PC-9 (cell line): Measurements from ENCODE around the gene APOL2. TPM values are rescaled to one million over a fixed set of nuclear protein-coding genes. Genes with fewer than 3 reads are reported as not detected.

Experiments
- BruUV-seq: library from RNA; stranded (reverse); fragments of 400-500 nt; replicated peaks from 2 replicates; lab custom pipeline; 2021; lab: Mats Ljungman, UMichigan
- CTCF ChIA-PET: fragments of 300-600 bp; sonication (Branson Sonifier 250); formaldehyde crosslinking; loops from one replicate; lab custom pipeline; 2022; ENCODE audit warnings: antibody characterized with exemption; lab: Charles Lee
- POLR2A ChIA-PET: fragments of 300-600 bp; sonication (Branson Sonifier 250); formaldehyde crosslinking; loops from one replicate; lab custom pipeline; 2022; ENCODE audit warnings: antibody characterized with exemption; ENCODE audit not compliant: unreplicated experiment; lab: Charles Lee
- DNase-seq, 2 experiments: peaks; one replicate each; pipeline versions ENCODE4 v3.0.0 to v3.0.0-alpha.2; 2015 to 2022; ENCODE audit warnings: mixed read lengths in 1 of 2
- H2AFZ ChIP-seq: fragments of 200-600 bp; sonication (generic); 2 replicates; pipeline ENCODE4 v1.8.1; 2017; ENCODE audit warnings: antibody characterized with exemption
- H3F3A ChIP-seq: fragments of 200-600 bp; sonication (generic); 2 replicates; pipeline ENCODE4 v1.8.1; 2017; ENCODE audit warnings: antibody characterized with exemption, mild to moderate bottlenecking, low read depth; ENCODE audit not compliant: insufficient read depth
- H3K27ac ChIP-seq: fragments of 200-600 bp; sonication (generic); 2 replicates; pipeline ENCODE4 v1.6.1; 2016; ENCODE audit warnings: mixed run types
- H3K27me3 ChIP-seq: fragments of 200-600 bp; sonication (generic); 2 replicates; pipeline ENCODE4 v1.6.1; 2016; ENCODE audit warnings: low read depth, mixed run types; ENCODE audit not compliant: insufficient read depth
- H3K36me3 ChIP-seq: fragments of 200-600 bp; sonication (generic); 2 replicates; pipeline ENCODE4 v1.6.1; 2016; ENCODE audit warnings: low read depth, mixed run types
- H3K4me1 ChIP-seq: fragments of 200-600 bp; sonication (generic); replicated peaks from 2 replicates; pipeline ENCODE4 v1.6.1; 2016; ENCODE audit warnings: mixed run types; ENCODE audit not compliant: insufficient read depth
- H3K4me2 ChIP-seq: fragments of 200-600 bp; sonication (generic); 2 replicates; pipeline ENCODE4 v1.6.1; 2017; ENCODE audit warnings: mixed run types
- H3K4me3 ChIP-seq: fragments of 200-600 bp; sonication (generic); 2 replicates; pipeline ENCODE4 v1.6.1; 2016; ENCODE audit warnings: mixed run types
- H3K79me2 ChIP-seq: fragments of 200-600 bp; sonication (generic); 2 replicates; pipeline ENCODE4 v1.6.1; 2017; ENCODE audit warnings: low read depth, mixed run types
- H3K9me2 ChIP-seq: fragments of 200-600 bp; sonication (generic); 2 replicates; pipeline ENCODE4 v1.8.1; 2017; ENCODE audit warnings: mild to moderate bottlenecking; ENCODE audit not compliant: insufficient read depth
- H3K9me3 ChIP-seq: fragments of 200-600 bp; sonication (generic); 2 replicates; pipeline ENCODE4 v1.8.1; 2016; ENCODE audit warnings: low read depth; ENCODE audit not compliant: insufficient read depth
- H4K20me1 ChIP-seq: fragments of 200-600 bp; sonication (generic); 2 replicates; pipeline ENCODE4 v1.8.1; 2017; ENCODE audit not compliant: insufficient read depth
- EZH2 ChIP-seq: fragments of 200-600 bp; sonication (generic); IDR thresholded peaks from 2 replicates; pipeline ENCODE4 v1.8.0; 2017; ENCODE audit warnings: antibody characterized with exemption, low read depth
- intact Hi-C: fragments of 100-400 bp; cut with micrococcal nuclease; formaldehyde crosslinking; loops from one replicate; pipeline ENCODE4 v1.10.0; 2022; ENCODE audit not compliant: unreplicated experiment
- total RNA-seq: library from RNA; stranded (reverse); gene quantifications from 2 replicates; pipeline ENCODE4 v1.2.3, GENCODE V29; 2021
- TF ChIP-seq, protein P1 (sequence below): fragments of 200-600 bp; sonication (generic); conservative IDR thresholded peaks from 2 replicates; pipeline ENCODE4 v1.6.1; 2017; ENCODE audit warnings: mixed run types, antibody characterized with exemption, mild to moderate bottlenecking, moderate library complexity

Gene APOL2
- total RNA-seq, 1 experiment from 2014 or later, result 27.4 TPM

DNA sequence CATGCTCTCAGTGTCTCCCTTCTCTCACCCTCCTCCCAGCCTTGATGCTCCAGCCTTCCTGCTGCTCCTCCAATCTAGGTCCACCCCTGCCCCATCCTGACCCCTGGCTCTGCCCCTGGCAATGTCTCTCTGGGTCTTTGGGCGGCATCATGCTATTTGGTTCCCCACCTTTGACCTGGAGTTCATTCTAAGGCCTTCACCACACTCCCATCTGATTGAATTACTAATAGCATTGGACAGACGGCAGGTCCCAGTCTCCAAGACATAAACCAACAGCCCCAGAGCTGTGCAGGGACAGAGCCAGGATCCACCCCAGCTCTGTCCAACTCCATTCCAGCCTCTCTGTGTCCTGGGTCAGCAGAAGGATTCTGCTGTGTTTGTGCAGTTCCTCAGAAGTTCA, 44.9 kb downstream of the APOL2 start:
- Histone ChIP-seq H3K9me3 (no peaks in the 10 kb centered on the region), H3K79me2 (no peaks in the 10 kb centered on the region), H3K4me1 (no peaks in the 10 kb centered on the region), H2AFZ (no peak overlapping the region), H3K36me3 (no peaks in the 10 kb centered on the region), H3K27ac (no peak overlapping the region), H3K4me2 (no peak overlapping the region), H3K4me3 (no peak overlapping the region), H4K20me1 (no peaks in the 10 kb centered on the region), H3F3A (no peaks in the 10 kb centered on the region), H3K9me2 (no peaks in the 10 kb centered on the region), H3K27me3 (peaks cover 16% of the 10 kb centered on the region; the same call in 1 of the 2 replicates)
- POLR2A ChIA-PET, result no interaction called here
- intact Hi-C loops, result no loop called here
- no TSS peak for BruUV-seq
- no peak for DNase-seq
- TF ChIP-seq, protein P1, sequence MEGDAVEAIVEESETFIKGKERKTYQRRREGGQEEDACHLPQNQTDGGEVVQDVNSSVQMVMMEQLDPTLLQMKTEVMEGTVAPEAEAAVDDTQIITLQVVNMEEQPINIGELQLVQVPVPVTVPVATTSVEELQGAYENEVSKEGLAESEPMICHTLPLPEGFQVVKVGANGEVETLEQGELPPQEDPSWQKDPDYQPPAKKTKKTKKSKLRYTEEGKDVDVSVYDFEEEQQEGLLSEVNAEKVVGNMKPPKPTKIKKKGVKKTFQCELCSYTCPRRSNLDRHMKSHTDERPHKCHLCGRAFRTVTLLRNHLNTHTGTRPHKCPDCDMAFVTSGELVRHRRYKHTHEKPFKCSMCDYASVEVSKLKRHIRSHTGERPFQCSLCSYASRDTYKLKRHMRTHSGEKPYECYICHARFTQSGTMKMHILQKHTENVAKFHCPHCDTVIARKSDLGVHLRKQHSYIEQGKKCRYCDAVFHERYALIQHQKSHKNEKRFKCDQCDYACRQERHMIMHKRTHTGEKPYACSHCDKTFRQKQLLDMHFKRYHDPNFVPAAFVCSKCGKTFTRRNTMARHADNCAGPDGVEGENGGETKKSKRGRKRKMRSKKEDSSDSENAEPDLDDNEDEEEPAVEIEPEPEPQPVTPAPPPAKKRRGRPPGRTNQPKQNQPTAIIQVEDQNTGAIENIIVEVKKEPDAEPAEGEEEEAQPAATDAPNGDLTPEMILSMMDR, result no peak
- TF ChIP-seq EZH2, result no peak
- CTCF ChIA-PET, result interaction anchor here (0.6 kb wide), 1 partner anchor 291 kb away, joined by 8 read pairs; no protein-coding TSS in a partner anchor

DNA sequence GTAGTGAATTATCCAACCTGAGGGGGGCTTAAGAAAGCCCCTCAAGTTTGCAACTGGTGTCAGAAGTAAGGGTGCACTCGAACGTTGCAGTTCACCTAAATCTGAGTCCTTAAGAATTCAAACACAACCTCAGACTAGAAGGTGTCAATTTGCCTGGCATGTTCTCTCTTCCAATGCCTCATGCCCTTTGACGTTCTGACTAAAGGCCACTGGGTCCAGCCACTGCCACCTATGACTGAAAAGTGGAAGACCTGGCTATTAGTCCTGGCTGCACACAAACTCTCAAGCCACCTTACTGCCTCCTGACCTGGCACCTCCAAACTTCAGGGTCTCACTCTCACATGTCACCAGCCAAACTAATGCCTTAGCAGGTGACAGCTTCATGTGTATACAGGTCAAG, 45.8 kb downstream of the APOL2 start:
- peaks cover 23% of the 10 kb centered on the region; the same call in 1 of the 2 replicates for H3K27me3 ChIP-seq
- H3K79me2 ChIP-seq, result no peaks in the 10 kb centered on the region
- no peaks in the 10 kb centered on the region for H3K9me3 ChIP-seq
- H2AFZ ChIP-seq, result no peak overlapping the region
- no peak overlapping the region for H3K27ac ChIP-seq
- H3K9me2 ChIP-seq, result no peaks in the 10 kb centered on the region
- no peak for TF ChIP-seq EZH2
- TF ChIP-seq, protein P1, result no peak
- no peaks in the 10 kb centered on the region for H3F3A ChIP-seq
- DNase-seq, result no peak
- H3K4me2 ChIP-seq, result no peak overlapping the region
- intact Hi-C loops, result no loop called here
- H3K4me3 ChIP-seq, result no peak overlapping the region
- POLR2A ChIA-PET, result no interaction called here
- no peaks in the 10 kb centered on the region for H3K4me1 ChIP-seq
- H4K20me1 ChIP-seq, result no peaks in the 10 kb centered on the region
- CTCF ChIA-PET, result no interaction called here
- no TSS peak for BruUV-seq
- H3K36me3 ChIP-seq, result no peaks in the 10 kb centered on the region

DNA sequence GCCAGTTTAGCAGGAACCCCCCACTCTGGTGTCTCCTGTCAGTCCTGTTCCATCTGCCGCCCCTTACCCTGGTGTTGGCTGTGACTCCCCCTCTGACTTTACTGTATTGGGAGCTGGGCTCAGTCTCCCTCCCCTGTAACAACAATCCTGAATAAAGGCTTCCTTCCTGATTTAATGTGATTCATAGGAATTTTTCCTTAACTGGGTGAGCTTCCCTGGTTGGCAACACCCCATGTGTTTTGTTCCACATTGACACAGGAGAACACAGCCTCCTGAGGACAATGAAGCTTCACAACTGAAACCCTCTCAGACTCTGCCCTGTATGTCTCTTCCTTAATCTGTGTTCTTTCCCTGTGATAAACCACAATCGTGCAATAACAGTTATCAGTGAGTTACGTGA, 46.2 kb downstream of the APOL2 start:
- Histone ChIP-seq H3K9me3 (no peaks in the 10 kb centered on the region), H3K27ac (no peak overlapping the region), H3K4me1 (no peaks in the 10 kb centered on the region), H3K36me3 (no peaks in the 10 kb centered on the region), H3K27me3 (peaks cover 27% of the 10 kb centered on the region; the same call in 1 of the 2 replicates), H2AFZ (no peak overlapping the region), H3K4me2 (no peak overlapping the region), H4K20me1 (no peaks in the 10 kb centered on the region), H3K4me3 (no peak overlapping the region), H3K79me2 (no peaks in the 10 kb centered on the region), H3K9me2 (no peaks in the 10 kb centered on the region), H3F3A (no peaks in the 10 kb centered on the region)
- POLR2A ChIA-PET, result no interaction called here
- intact Hi-C loops, result no loop called here
- CTCF ChIA-PET, result no interaction called here
- DNase-seq, result no peak
- no TSS peak for BruUV-seq
- TF ChIP-seq, protein P1, result no peak
- TF ChIP-seq EZH2, result no peak
